Amygdala (tissue), 56 donors: ENCODE data around the gene SLC25A2.
"Not testable (repeated sequence)": the region's sequence is repeated elsewhere in the genome, so short reads cannot be mapped to it uniquely, and the experiment has no call there.

ENCODE experiments used
- DNase-seq, 56 donors: peaks; one replicate each; lab custom pipeline; 2025; lab: John Stamatoyannopoulos, UW

SLC25A2 gene

DNA sequence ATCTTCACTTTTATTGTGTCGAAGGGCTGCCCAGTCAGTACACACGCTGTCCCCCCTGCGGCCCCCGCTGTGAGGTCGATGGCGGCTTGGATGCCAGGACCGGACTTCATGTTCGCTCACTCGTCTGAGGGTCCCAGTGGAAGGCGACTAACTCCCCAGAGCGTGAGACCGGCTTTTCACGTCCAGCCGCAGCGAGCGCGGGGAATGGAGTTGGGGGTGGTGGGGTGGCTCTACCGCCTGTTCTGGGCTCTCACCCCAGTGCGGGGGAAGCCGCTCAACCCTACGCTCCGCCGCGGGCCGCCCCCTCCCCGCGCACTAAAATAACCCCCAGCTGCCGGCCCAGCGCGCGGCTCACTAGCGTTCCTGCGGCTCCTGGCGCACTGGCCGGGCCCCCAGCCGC lies at the start of gene SLC25A2:
SLC25A2 (minus strand) TSS at position 294 of the 400 bp plus-strand sequence; CDS start at position 110, 184 bp downstream.
- no peak for DNase-seq

DNA sequence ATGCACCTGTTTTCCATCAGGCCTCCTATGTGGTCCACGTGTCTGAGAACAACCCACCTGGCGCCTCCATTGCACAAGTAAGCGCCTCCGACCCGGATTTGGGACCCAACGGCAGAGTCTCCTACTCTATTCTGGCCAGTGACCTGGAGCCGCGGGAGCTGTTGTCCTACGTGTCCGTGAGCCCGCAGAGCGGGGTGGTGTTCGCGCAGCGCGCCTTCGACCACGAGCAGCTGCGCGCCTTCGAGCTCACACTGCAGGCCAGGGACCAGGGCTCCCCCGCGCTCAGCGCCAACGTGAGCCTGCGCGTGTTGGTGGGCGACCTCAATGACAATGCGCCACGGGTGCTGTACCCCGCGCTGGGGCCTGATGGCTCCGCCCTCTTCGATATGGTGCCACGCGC lies 47.7 kb upstream of the SLC25A2 start:
- no peak for DNase-seq

DNA sequence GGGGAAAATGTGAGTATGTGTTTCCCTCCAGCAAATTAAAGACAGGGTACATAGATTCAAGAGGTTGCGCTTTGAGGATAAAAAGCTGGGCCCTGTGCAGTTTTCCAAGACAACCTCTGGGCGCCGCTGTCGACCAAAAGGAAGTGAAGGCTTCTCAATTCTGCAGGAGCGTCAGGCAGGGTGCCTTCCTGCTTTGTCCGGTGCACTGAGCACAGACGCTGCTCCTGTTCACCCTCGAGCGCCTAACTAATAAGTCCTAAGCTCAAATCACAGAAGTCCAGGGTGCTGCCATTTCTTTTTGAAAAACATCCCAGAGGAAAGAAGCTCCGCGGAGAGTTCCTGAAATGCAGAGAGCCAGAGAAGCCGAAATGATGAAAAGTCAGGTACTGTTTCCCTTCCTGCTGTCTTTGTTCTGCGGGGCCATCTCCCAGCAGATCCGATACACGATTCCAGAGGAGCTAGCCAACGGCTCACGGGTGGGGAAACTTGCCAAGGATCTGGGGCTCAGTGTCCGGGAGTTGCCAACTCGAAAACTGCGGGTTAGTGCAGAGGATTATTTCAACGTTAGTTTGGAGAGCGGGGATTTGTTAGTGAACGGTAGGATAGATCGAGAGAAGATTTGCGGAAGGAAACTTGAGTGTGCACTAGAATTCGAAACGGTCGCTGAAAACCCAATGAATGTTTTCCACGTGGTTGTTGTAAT lies 46.2 kb upstream of the SLC25A2 start, which contains the start of gene PCDHGB1:
PCDHGB1 (plus strand) TSS at position 183 of the 703 bp plus-strand sequence; CDS start at position 345, 162 bp downstream.
- DNase-seq: peak in 4 of 56 donors; percentile 2 to 17 (median 12)

DNA sequence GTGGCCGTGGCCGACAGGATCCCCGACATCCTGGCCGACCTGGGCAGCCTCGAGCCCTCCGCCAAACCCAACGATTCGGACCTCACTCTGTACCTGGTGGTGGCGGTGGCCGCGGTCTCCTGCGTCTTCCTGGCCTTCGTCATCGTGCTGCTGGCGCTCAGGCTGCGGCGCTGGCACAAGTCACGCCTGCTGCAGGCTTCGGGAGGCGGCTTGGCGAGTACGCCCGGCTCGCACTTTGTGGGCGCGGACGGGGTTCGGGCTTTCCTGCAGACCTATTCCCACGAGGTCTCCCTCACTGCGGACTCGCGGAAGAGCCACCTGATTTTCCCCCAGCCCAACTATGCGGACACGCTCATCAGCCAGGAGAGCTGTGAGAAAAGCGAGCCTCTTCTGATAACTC lies 42.2 kb upstream of the SLC25A2 start:
- DNase-seq: not testable (repeated sequence)

DNA sequence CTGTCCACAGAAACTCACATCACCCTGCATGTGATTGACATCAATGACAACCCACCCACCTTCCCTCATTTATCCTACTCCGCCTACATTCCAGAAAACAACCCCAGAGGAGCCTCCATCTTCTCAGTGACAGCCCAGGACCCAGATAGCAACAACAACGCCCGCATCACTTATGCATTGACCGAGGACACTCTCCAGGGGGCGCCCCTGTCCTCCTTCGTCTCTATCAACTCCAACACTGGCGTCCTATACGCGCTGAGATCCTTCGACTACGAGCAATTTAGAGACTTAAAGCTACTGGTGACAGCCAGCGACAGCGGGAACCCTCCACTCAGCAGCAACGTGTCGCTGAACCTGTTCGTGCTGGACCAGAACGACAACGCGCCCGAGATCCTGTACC lies 41.5 kb upstream of the SLC25A2 start:
- DNase-seq: no peak

DNA sequence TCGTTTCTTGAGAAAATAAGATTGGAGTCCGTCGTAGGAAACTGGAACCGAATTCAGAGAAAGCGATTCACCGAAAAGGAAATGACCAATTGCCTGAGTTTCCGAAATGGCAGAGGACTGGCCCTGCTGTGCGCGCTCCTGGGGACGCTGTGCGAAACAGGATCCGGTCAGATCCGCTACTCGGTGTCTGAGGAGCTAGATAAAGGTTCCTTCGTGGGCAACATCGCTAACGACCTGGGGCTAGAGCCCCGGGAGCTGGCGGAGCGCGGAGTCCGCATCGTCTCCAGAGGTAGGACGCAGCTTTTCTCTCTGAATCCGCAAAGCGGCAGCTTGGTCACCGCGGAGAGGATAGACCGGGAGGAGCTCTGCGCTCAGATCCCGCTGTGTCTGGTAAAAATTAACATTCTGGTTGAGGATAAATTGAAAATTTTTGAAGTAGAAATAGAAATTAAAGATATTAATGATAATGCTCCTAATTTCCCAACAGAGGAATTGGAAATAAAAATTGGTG lies 40.2 kb upstream of the SLC25A2 start:
- no peak for DNase-seq

DNA sequence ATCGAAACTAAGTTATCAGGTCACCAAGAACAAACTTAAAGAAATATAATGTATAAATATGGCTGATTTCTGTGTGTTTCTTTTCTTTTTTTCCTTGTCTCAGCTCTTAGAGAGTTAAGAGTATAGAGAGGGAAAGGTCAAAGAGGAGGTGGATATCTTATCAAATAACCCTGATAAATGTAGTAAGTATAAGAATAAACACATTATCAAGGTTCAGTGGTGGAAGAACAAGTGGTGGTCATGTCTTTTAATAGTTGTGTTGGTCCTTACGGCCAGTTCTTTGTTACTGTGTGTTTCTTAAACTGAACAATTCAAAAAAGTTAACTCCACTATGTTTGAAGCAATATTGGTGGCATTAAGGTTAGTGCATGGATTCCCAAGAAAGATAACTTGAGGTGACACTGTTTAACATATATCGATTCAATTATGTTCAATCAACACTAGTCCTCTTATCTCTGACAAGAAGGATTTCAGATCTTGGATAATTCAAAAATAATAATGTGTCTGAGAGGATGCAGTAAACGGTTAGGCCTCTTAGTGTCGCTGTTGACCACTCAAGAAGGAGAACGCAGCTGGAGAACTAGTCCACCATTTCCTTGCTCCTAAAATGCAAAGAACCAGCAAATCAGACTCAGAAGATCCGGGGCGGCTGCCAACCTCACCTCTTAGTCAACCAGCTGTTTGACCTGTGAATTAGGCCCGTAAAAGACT lies 39.5 kb upstream of the SLC25A2 start, which contains the start of gene PCDHGA3:
PCDHGA3 (plus strand) TSS at position 588 of the 711 bp plus-strand sequence. CDS start 205 bp downstream, outside the sequence.
- DNase-seq: no peak

DNA sequence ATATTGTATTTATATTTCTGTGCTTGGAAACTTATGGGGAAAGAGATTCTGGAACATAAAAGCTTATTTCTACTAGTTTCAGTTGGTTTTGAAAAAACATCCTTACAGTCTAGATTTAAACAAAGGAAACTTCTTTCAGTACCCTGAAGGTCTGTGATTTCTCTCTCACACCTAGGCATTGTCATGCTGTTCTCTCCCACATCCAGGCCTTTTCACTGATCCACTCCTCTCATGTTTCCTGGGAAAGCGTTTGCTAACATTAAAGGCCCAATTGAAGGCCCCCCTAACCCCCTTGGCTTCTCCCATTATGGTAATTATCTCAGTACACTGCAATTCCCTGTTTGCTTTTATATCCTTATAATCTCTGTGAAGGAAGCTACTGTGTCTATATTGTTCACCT lies 38.9 kb upstream of the SLC25A2 start:
- DNase-seq: no peak

DNA sequence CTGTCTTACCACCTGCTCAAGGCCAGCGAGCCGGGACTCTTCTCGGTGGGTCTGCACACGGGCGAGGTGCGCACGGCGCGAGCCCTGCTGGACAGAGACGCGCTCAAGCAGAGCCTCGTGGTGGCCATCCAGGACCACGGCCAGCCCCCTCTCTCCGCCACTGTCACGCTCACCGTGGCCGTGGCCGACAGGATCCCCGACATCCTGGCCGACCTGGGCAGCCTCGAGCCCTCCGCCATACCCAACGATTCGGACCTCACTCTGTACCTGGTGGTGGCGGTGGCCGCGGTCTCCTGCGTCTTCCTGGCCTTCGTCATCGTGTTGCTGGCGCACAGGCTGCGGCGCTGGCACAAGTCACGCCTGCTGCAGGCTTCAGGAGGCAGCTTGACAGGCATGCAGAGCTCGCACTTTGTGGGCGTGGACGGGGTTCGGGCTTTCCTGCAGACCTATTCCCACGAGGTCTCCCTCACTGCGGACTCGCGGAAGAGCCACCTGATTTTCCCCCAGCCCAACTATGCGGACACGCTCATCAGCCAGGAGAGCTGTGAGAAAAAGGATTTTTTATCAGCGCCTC lies 37.0 kb upstream of the SLC25A2 start:
- DNase-seq: not testable (repeated sequence)

DNA sequence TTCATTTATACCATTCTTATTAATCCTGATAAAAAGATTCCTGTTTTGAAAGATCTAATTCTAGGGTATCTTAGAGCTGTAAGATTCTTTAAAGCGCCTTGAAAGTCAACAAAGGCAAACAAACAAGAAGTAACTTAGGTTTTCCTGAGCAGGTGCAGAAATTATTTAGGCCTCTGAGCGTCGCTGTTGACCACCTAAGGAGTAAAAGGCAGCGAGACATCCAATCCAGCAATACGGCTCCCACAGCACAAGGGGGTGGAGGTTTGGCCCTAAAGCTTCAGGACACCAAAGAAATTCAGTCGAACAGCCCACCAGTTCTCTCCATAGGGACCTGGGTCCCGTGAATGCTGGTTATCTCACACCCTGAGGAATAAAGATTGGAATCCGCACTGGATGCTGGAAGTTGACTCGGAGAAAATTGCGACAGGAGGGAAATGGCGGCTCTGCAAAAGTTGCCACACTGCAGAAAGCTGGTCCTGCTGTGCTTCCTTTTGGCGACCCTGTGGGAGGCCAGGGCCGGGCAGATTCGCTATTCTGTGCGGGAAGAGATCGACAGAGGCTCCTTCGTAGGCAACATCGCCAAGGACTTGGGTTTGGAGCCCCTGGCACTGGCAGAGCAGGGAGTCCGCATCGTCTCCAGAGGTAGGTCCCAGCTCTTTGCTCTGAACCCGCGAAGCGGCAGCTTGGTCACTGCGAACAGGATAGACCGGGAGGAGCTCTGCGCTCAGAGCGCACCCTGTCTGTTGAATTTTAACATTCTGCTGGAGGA lies 34.9 kb upstream of the SLC25A2 start, which contains the start of gene PCDHGA2:
PCDHGA2 (plus strand) TSS at position 223 of the 769 bp plus-strand sequence.
- no peak for DNase-seq

DNA sequence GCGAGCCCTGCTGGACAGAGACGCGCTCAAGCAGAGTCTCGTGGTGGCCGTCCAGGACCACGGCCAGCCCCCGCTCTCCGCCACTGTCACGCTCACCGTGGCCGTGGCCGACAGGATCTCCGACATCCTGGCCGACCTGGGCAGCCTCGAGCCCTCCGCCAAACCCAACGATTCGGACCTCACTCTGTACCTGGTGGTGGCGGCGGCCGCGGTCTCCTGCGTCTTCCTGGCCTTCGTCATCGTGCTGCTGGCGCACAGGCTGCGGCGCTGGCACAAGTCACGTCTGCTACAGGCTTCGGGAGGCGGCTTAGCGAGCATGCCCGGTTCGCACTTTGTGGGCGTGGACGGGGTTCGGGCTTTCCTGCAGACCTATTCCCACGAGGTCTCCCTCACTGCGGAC lies 28.7 kb upstream of the SLC25A2 start:
- DNase-seq: not testable (repeated sequence)

DNA sequence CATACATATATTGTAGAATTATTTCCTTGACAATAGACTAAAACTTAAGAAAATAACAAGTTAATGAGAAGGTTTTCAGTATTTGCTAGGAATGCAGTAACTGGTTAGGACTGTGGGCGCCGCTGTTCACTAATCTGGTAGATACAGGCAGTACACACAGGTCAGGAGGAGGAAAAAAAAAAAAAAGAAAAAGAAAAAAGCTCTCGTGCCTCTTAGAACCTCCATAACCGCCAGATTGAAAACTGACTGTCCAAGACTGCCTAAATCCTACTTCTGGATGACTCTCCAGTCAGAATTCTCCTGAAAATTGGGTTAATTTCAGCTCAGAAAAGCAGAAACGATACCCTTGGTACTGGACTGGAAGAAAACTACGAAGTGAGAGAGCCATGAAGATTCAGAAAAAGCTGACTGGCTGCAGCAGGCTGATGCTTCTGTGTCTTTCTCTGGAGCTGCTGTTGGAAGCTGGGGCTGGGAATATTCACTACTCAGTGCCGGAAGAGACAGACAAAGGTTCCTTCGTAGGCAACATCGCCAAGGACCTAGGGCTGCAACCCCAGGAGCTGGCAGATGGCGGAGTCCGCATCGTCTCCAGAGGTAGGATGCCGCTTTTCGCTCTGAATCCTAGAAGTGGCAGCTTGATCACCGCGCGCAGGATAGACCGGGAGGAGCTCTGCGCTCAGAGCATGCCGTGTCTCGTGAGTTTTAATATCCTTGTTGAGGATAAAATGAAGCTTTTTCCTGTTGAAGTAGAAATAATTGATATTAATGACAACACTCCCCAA lies 26.6 kb upstream of the SLC25A2 start, which contains the start of gene PCDHGA1:
PCDHGA1 (plus strand) TSS at position 216 of the 782 bp plus-strand sequence.
- no peak for DNase-seq

DNA sequence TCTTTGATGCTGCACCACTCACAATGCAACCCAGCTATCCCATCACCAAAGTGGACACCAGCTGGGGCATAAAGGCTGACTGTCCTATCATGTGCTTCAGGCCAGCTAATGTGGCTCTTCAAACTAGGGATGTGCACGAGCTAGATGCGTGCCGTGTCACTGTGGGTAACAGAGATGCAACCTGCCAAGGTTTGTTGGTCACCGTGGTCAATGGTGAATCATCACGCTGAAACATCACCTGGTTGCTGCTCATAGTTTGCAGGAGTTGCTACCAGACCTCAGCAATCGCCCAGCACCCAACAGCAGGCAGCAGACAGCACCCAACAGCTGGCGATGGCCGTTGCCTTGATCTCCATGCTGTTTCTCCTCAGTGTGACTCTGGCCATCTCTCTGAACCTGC lies 24.4 kb upstream of the SLC25A2 start:
- no peak for DNase-seq

DNA sequence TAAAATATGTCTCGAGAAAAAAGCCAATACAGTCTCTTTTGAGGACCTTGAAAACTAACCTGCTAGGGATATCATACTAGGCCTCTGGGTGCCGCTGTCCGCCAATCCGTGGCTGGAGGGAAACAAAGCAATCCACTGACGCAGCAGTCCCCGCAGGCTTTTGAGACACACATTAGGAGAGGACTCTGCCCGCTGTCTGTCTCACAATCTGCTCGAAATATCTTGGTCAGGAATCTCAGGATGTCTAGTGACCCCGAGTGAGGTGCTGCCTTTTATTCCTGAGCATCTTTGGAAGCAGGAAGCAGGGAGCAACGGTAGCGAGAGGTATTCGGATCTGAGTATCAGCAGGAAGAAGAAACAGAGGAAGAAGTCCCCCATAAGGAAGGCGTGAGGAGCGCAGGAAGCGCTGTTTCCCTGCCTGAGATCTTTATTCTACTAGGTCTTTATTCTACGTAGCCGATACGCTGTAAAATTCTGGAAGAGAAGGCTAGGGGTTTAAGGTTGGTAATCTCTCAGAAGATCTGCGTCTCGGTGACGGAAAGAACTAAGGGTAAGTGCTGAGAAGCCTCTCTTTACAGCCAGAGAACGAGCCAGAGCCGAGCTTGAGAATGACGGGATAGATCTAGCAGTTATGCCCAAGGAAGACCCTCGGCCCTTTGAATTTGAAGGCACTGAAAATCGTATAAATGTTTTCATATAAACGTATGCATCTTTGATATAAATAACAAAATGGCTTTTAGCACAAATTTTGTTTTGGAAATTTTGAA lies 22.4 kb upstream of the SLC25A2 start:
- peak in 49 of 56 donors; percentile 4 to 78 (median 37) for DNase-seq

DNA sequence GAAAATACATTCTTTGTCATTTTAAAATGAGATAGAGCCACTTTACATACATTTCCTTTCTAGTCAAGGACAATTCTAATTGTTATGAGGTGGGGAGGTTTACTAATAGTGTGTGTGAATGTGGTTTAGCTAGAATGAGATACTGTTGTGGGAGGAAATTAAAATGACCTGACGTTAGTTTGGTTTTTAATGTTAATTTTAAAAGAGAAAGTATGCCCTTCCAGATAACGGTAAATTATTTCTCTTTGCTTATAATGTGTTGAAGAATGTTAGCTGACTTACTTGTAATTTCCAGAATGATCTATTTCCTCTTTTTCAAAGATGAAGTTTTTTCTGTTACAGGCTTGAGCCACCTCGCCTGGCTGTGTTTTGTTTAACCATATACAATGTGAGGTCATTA lies 18.4 kb upstream of the SLC25A2 start:
- DNase-seq: no peak

DNA sequence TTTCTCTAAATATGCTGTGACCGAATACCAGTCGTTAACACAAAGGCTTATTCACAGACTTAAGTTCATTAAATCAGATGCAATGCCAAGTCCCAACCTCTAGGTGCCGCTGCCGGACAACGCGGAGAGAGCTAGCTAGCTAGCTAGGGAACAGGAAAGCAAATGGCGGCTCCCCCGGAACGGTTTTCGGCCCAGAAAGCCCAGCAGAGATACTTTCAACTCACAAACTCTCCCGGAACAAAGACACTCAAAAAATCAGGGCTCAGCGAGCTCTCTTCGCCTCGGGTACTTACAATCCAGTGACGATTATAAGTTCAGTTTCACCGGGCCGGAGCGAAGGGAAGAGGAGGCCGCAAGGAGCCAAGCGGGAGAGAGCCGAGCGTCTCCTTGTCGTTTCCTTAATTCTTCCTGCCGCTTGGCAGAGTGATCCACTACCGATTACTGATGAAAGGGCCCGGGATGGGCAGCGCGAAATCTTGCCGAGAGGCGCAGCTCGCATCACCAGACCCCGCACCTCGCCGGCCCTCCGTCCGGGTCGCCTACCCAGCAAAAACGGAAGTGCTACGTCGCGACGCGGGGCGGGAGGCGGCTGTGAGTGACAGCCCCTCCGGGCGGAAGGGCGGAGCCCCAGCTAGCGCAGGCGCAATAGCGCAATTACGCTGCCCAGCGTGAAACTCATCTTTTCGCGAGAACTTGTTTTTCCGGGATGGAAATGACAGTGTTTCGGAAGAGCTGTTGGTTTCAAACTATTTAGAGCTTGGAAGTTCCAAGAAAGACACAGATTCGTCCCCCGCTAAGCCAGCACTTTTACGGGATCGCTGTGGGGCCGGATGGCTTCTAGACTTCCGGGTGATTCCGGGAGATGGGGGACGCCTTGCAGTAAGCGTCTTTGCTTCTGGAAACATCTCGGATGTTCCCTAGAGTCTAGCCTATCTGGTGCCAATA lies 16.6 kb upstream of the SLC25A2 start, which contains the start of gene TAF7:
TAF7 (minus strand) TSS at position 560 of the 945 bp plus-strand sequence. CDS start 740 bp downstream, outside the sequence.
- peak in 54 of 56 donors; percentile 48 to 92 (median 80) for DNase-seq

DNA sequence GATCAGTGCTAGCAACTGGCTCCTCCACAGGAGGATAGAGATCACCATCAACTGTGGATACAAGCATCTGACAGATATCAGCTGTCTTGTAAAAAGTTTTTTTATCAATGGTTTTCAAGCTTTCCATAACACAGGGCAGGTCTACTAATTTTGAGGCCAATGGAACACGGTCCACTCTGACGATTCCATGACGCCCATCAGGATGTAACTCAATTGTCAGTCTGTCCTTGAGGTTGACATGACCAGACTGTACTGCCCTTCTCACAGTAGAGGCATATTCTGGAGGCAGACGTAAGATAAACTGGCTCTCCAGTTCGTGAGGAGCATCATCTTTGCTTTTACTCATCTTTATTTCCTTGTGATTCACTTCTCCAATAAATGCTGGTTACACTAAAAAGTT lies 15.8 kb upstream of the SLC25A2 start:
- DNase-seq: no peak
